Measurements from ENCODE around the gene NRIP2. TPM values are rescaled to one million over a fixed set of nuclear protein-coding genes. Genes with fewer than 3 reads are reported as not detected.

Gene NRIP2
- total RNA-seq, 1 donor from 2014 or later = not detected

GRCh38 chr12:2855546-2855945 lies 20.7 kb upstream of the NRIP2 start:
- Mint-ChIP-seq H3K36me3 (ENCODE audit: low read depth) (no peaks in the 10 kb centered on the region), H3K27ac (ENCODE audit: unreplicated experiment) (no peak overlapping the region), H3K27me3 (ENCODE audit: low read depth) (no peaks in the 10 kb centered on the region), H3K4me3 (no peak overlapping the region), H3K9me3 (no peaks in the 10 kb centered on the region), H3K4me1 (peaks cover 12% of the 10 kb centered on the region)
- no peak for TF ChIP-seq CTCF (conservative IDR thresholded peaks at IDR 0.05)
- DNase-seq (ENCODE audit: low read depth, low spot score) = no peak

GRCh38 chr12:2854669-2855453 lies 20.0 kb upstream of the NRIP2 start:
- H3K4me1 Mint-ChIP-seq = peaks cover 14% of the 10 kb centered on the region
- TF ChIP-seq CTCF (conservative IDR thresholded peaks at IDR 0.05) = no peak
- H3K36me3 Mint-ChIP-seq (ENCODE audit: low read depth) = no peaks in the 10 kb centered on the region
- H3K4me3 Mint-ChIP-seq = no peak overlapping the region
- H3K27ac Mint-ChIP-seq (ENCODE audit: unreplicated experiment) = no peak overlapping the region
- H3K27me3 Mint-ChIP-seq (ENCODE audit: low read depth) = no peaks in the 10 kb centered on the region
- H3K9me3 Mint-ChIP-seq = no peaks in the 10 kb centered on the region
- DNase-seq (ENCODE audit: low read depth, low spot score) = no peak

- Mint-ChIP-seq H3K27ac (ENCODE audit: unreplicated experiment) (no peak overlapping the region), H3K36me3 (ENCODE audit: low read depth) (no peaks in the 10 kb centered on the region), H3K4me3 (no peak overlapping the region), H3K27me3 (ENCODE audit: low read depth) (no peaks in the 10 kb centered on the region), H3K9me3 (no peaks in the 10 kb centered on the region), H3K4me1 (peaks cover 27% of the 10 kb centered on the region)
- peak; percentile 96 for TF ChIP-seq CTCF (conservative IDR thresholded peaks at IDR 0.05)
- DNase-seq (ENCODE audit: low read depth, low spot score) = peak; percentile 89
These were observed 18.8 kb upstream of the NRIP2 start for GRCh38 chr12:2853626-2854025.

- DNase-seq (ENCODE audit: low read depth, low spot score) = no peak
- H3K27ac Mint-ChIP-seq (ENCODE audit: unreplicated experiment) = no peak overlapping the region
- peaks cover 35% of the 10 kb centered on the region for H3K4me1 Mint-ChIP-seq
- no peaks in the 10 kb centered on the region for H3K9me3 Mint-ChIP-seq
- no peaks in the 10 kb centered on the region for H3K36me3 Mint-ChIP-seq (ENCODE audit: low read depth)
- no peak overlapping the region for H3K4me3 Mint-ChIP-seq
- H3K27me3 Mint-ChIP-seq (ENCODE audit: low read depth) = no peaks in the 10 kb centered on the region
- no peak for TF ChIP-seq CTCF (conservative IDR thresholded peaks at IDR 0.05)
These were observed 17.1 kb upstream of the NRIP2 start for GRCh38 chr12:2851931-2852330.

GRCh38 chr12:2845280-2845679 lies 10.4 kb upstream of the NRIP2 start:
- no peak overlapping the region for H3K4me3 Mint-ChIP-seq
- TF ChIP-seq CTCF (conservative IDR thresholded peaks at IDR 0.05) = no peak
- H3K9me3 Mint-ChIP-seq = no peaks in the 10 kb centered on the region
- no peaks in the 10 kb centered on the region for H3K27me3 Mint-ChIP-seq (ENCODE audit: low read depth)
- DNase-seq (ENCODE audit: low read depth, low spot score) = no peak
- peaks cover 2% of the 10 kb centered on the region for H3K36me3 Mint-ChIP-seq (ENCODE audit: low read depth)
- peaks cover 50% of the 10 kb centered on the region for H3K4me1 Mint-ChIP-seq
- H3K27ac Mint-ChIP-seq (ENCODE audit: unreplicated experiment) = peak overlapping the region; percentile 67

Measured in neural crest cell (in vitro differentiated cells).